HepG2 (cell line): ENCODE data around the gene MEGF10.

Experiments
- CREM ChIP-seq, 2 experiments: sonication (generic) in 1 of 2; formaldehyde crosslinking in 1 of 2; IDR thresholded peaks; 2 replicates each; pipeline versions ENCODE4 v1.4.0 to v1.6.1; 2016 to 2020; ENCODE audit warnings: antibody characterized with exemption in 1 of 2, mild to moderate bottlenecking in 1 of 2, missing genetic modification reagents in 1 of 2
- CTCF ChIP-seq: sonication (generic); formaldehyde crosslinking; IDR thresholded peaks from 2 replicates; pipeline ENCODE4 v1.5.0; 2020; ENCODE audit warnings: mild to moderate bottlenecking, missing genetic modification reagents, moderate library complexity
- EP300 ChIP-seq, 3 experiments: sonication (generic) in 1 of 3; formaldehyde crosslinking in 1 of 3; IDR thresholded peaks; 2 replicates each; pipeline versions ENCODE4 v1.5.1 to v1.6.1; 2011 to 2020; ENCODE audit warnings: low read depth in 2 of 3, low read length in 2 of 3, borderline replicate concordance in 1 of 3, improper control_type of control experiment in 1 of 3, mild to moderate bottlenecking in 1 of 3, missing genetic modification reagents in 1 of 3, moderate library complexity in 1 of 3
- JUNB ChIP-seq: sonication (generic); formaldehyde crosslinking; IDR thresholded peaks from 2 replicates; pipeline ENCODE4 v1.8.0; 2022; ENCODE audit warnings: missing genetic modification reagents, mild to moderate bottlenecking, borderline replicate concordance
- KDM5B ChIP-seq: sonication (generic); formaldehyde crosslinking; IDR thresholded peaks from 2 replicates; pipeline ENCODE4 v1.4.0; 2020; ENCODE audit warnings: missing genetic modification reagents, mild to moderate bottlenecking, borderline replicate concordance
- NFRKB ChIP-seq: fragments of 450-650 bp; IDR thresholded peaks from 2 replicates; pipeline ENCODE4 v1.6.1; 2017
- POLR2AphosphoS5 ChIP-seq: IDR thresholded peaks from 2 replicates; pipeline ENCODE4 v1.6.1; 2012; ENCODE audit warnings: low read depth, low read length
- SATB2 ChIP-seq: sonication (generic); formaldehyde crosslinking; IDR thresholded peaks from 2 replicates; pipeline ENCODE4 v1.5.0; 2020; ENCODE audit warnings: missing genetic modification reagents
- SIN3A ChIP-seq: IDR thresholded peaks from 2 replicates; pipeline ENCODE4 v1.6.1; 2011; ENCODE audit warnings: low read depth, mild to moderate bottlenecking, control low read depth, low read length, borderline replicate concordance
- SMARCE1 ChIP-seq: fragments of 450-650 bp; IDR thresholded peaks from 2 replicates; pipeline ENCODE4 v1.6.1; 2017; ENCODE audit warnings: borderline replicate concordance
- TCF7L2 ChIP-seq: IDR thresholded peaks from 2 replicates; pipeline ENCODE4 v1.6.1; 2011; ENCODE audit warnings: mild to moderate bottlenecking, low read depth, low read length, moderate library complexity
- THAP7 ChIP-seq: sonication (generic); formaldehyde crosslinking; IDR thresholded peaks from 2 replicates; pipeline ENCODE4 v1.8.1; 2023; ENCODE audit warnings: mild to moderate bottlenecking, missing genetic modification reagents
- TRAFD1 ChIP-seq: sonication (generic); formaldehyde crosslinking; IDR thresholded peaks from 2 replicates; pipeline ENCODE4 v1.5.1; 2020; ENCODE audit warnings: missing genetic modification reagents, mild to moderate bottlenecking, borderline replicate concordance

- TF ChIP-seq NFRKB (no peak), TRAFD1 (CRISPR knock-in tag) (no peak), CTCF (CRISPR knock-in tag) (no peak), SATB2 (CRISPR knock-in tag) (no peak), JUNB (CRISPR knock-in tag) (no peak), SIN3A (no peak), SMARCE1 (no peak), CREM (IDR thresholded peaks at IDR 0.05) (no peak), CREM (CRISPR knock-in tag; IDR thresholded peaks at IDR 0.05) (no peak), THAP7 (no peak), TCF7L2 (no peak), KDM5B (CRISPR knock-in tag) (no peak), EP300 (IDR thresholded peaks at IDR 0.05; ENCODE audit: low read depth in 2 of 2, low read length in 2 of 2) (no peak), EP300 (CRISPR knock-in tag; IDR thresholded peaks at IDR 0.05; ENCODE audit: borderline replicate concordance) (no peak), POLR2AphosphoS5 (no peak)
These were observed 80.0 kb downstream of the MEGF10 start for GRCh38 chr5:127370631-127371030.
